Heart left ventricle (tissue), 16 donors: ENCODE results near the gene PTPRD. TPM values are rescaled to one million over a fixed set of nuclear protein-coding genes. Genes with fewer than 3 reads are reported as not detected.

Experiments used
- ATAC-seq, 4 donors: fragments of 200-7000 bp; cut with Tn5 transposase; one replicate each; pipeline ENCODE4 v1.9.1; 2020 to 2022; ENCODE audit warnings: moderate library complexity in 4 of 4, mild to moderate bottlenecking in 3 of 4, moderate number of reproducible peaks in 1 of 4
- DNase-seq, 5 donors: peaks; one replicate each; pipeline ENCODE4 v3.0.0-alpha.2; 2020
- H3K27ac ChIP-seq, 12 donors: fragments of 200-600 bp; sonication (generic) in 4 of 12; one replicate each; pipeline versions ENCODE4 v1.5.0 to v1.8.0; 2016 to 2022; ENCODE audit warnings: mild to moderate bottlenecking in 2 of 12
- H3K27me3 ChIP-seq, 9 donors: fragments of 200-600 bp; sonication (generic) in 2 of 9; one replicate each; pipeline versions ENCODE4 v1.5.1 to v1.8.0; 2016 to 2022; ENCODE audit warnings: mild to moderate bottlenecking in 3 of 9
- H3K36me3 ChIP-seq, 9 donors: fragments of 200-600 bp; sonication (generic) in 2 of 9; one replicate each; pipeline versions ENCODE4 v1.5.0 to v1.8.0; 2018 to 2022; ENCODE audit warnings: mild to moderate bottlenecking in 2 of 9
- H3K4me1 ChIP-seq, 12 donors: fragments of 200-600 bp; sonication (generic) in 4 of 12; one replicate each; pipeline versions ENCODE4 v1.5.0 to v1.8.0; 2016 to 2022; ENCODE audit warnings: mild to moderate bottlenecking in 3 of 12
- H3K4me3 ChIP-seq, 12 donors: fragments of 200-600 bp; sonication (generic) in 4 of 12; one replicate each; pipeline versions ENCODE4 v1.5.0 to v1.8.0; 2017 to 2022; ENCODE audit warnings: mild to moderate bottlenecking in 9 of 12, moderate library complexity in 4 of 12
- H3K9me3 ChIP-seq, 12 donors: fragments of 200-600 bp; sonication (generic) in 4 of 12; one replicate each; pipeline versions ENCODE4 v1.5.0 to v1.8.0; 2016 to 2022; ENCODE audit warnings: mild to moderate bottlenecking in 1 of 12
- POLR2A ChIP-seq, 2 donors: fragments of 450-650 bp; IDR thresholded peaks; one replicate each; pipeline ENCODE4 v1.6.1; 2017; ENCODE audit warnings: antibody characterized with exemption in 2 of 2, mild to moderate bottlenecking in 2 of 2, moderate library complexity in 2 of 2
- WGBS, 4 donors: extraction: QIAGEN DNeasy Blood & Tissue Kit in 2 of 4; methylation state at CpG; one replicate each; pipeline versions ENCODE4 v1.1.5 to v1.1.7; 2013 to 2018; 5-methylcytosine and 5-hydroxymethylcytosine counted together
- intact Hi-C, 10 donors: fragments of 100-400 bp; cut with DNase I; formaldehyde crosslinking; loops; one replicate each; pipeline versions ENCODE4 v1.11.1 to v1.14.2; 2022
- polyA plus RNA-seq, 2 donors: library from polyadenylated mRNA; stranded (reverse); fragments of 200-250 nt; gene quantifications; one replicate each; pipeline ENCODE4 v1.2.3, GENCODE V29; 2013
- total RNA-seq, 9 donors: library from RNA; depleted of rRNA in 2 of 9; stranded (reverse); fragments of >200 nt in 2 of 9; fragmentation: NEBNext Ultra II Directional in 3 of 9; extraction: Animal tissue kit (Norgen Biotek cat#: 25700) in 3 of 9; gene quantifications; one replicate each; pipeline versions ENCODE4 v1.1.0 to v1.2.4, GENCODE V29; 2016 to 2023
- TF ChIP-seq, protein P1 (sequence below), 12 donors: fragments of 200-600 bp; sonication (generic) in 4 of 12; IDR thresholded peaks; one replicate each; pipeline versions ENCODE4 v1.5.0 to v1.8.0; 2018 to 2022; ENCODE audit warnings: antibody characterized with exemption in 12 of 12, mild to moderate bottlenecking in 5 of 12
- donor health status: ischemic (EF 13 %, LVEDD 7.1; RV severe dilation, severe dysfunction).
- donor health status: healthy with polysubstance abuse.
- donor health status: DM: no; HTN: yes; CAD: no.
- donor health status: DM: no; HTN: no; CAD: no.
- donor health status: ischemic (EF 25% LVEDD 6.9; RV normal size, moderate dysfunction).
- donor health status: ischemic (EF 25% LVEDD 5.7; RV mildly dilated, moderate dysfunction).
- donor health status: healthy.
- donor health status: DM: yes; HTN: yes; CAD: no.
- donor health status: ischemic (EF 35%, LVEDD 5.7; RV mildly dilated, moderate dysfunction).
- donor health status: nonischemic (EF 11% LVEDD 7.7; RV severe dilation, severe dysfunction).
- donor health status: DM: yes; HTN: yes; CAD: no.
- donor health status: PGD.
- donor health status: ischemic (EF 29% LVEDD 5.4; RV normal size, mild dysfunction).
- donor health status: nonischemic (EF 23%, LVEDD 6.1; RV moderate dilation, normal function).

PTPRD gene
- total and polyA plus RNA-seq, 11 donors, result 1.4 to 25.3 (median 15.1) TPM

GRCh38 chr9:8961186-8961851, 1651.5 kb downstream of the PTPRD start:
- peak overlapping the region; percentile 31 to 89 (median 72) for H3K27ac ChIP-seq

GRCh38 chr9:8960254-8960653, 1652.5 kb downstream of the PTPRD start:
- H3K27me3 ChIP-seq, result no peaks in the 10 kb centered on the region

More at GRCh38 chr9:8961186-8961851, 1651.5 kb downstream of the PTPRD start:
- H3K27me3 ChIP-seq, result no peaks in the 10 kb centered on the region
- peak in 4 of 5 donors; percentile 50 to 81 (median 58) for DNase-seq
- no peak for TF ChIP-seq POLR2A (IDR thresholded peaks at IDR 0.05)
- TF ChIP-seq, protein P1, sequence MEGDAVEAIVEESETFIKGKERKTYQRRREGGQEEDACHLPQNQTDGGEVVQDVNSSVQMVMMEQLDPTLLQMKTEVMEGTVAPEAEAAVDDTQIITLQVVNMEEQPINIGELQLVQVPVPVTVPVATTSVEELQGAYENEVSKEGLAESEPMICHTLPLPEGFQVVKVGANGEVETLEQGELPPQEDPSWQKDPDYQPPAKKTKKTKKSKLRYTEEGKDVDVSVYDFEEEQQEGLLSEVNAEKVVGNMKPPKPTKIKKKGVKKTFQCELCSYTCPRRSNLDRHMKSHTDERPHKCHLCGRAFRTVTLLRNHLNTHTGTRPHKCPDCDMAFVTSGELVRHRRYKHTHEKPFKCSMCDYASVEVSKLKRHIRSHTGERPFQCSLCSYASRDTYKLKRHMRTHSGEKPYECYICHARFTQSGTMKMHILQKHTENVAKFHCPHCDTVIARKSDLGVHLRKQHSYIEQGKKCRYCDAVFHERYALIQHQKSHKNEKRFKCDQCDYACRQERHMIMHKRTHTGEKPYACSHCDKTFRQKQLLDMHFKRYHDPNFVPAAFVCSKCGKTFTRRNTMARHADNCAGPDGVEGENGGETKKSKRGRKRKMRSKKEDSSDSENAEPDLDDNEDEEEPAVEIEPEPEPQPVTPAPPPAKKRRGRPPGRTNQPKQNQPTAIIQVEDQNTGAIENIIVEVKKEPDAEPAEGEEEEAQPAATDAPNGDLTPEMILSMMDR (IDR thresholded peaks at IDR 0.05), result no peak
- H3K4me1 ChIP-seq, result peaks cover 0 to 19% (median 9%) of the 10 kb centered on the region in 12 donors
- intact Hi-C loops, result loop anchor here in 1 of 10 donors (5.0 kb wide), 1 partner anchor 114 kb away; no protein-coding TSS in a partner anchor
- peaks cover 0 to under 1% (median 0%) of the 10 kb centered on the region in 12 donors for H3K9me3 ChIP-seq
- H3K36me3 ChIP-seq, result no peaks in the 10 kb centered on the region
- no peak overlapping the region for H3K4me3 ChIP-seq
- WGBS, 4 donors, result 42 to 48% (median 44%) methylated on average over 4 of the region's 4 CpGs
- peak; percentile 98 to 99 (median 98) for ATAC-seq

DNA sequence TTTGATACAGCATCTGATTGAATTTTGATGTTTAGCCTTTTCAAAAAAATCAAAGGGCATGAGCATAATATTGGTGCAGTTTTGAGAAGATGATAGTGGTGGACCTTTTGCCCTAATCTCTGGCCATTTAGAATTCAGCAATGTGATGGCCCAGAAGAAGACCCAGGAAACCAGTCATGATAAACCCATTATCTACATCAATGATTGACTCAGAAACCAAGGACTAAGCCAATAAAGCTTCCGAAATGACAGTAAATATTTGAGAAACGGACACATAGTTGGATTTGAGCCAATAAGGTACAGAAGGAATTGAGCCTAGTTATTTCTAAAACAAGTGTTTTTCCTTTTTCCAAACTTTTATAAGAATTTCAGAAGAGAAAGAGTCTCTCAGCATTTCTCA, 1654.4 kb downstream of the PTPRD start:
- Histone ChIP-seq H3K27ac (no peak overlapping the region), H3K4me3 (no peak overlapping the region), H3K27me3 (no peaks in the 10 kb centered on the region), H3K9me3 (no peaks in the 10 kb centered on the region), H3K36me3 (no peaks in the 10 kb centered on the region), H3K4me1 (peaks cover 0 to 19% (median 9%) of the 10 kb centered on the region in 12 donors)
- ATAC-seq, result no peak
- no peak for DNase-seq
- no peak for TF ChIP-seq POLR2A (IDR thresholded peaks at IDR 0.05)
- TF ChIP-seq, protein P1 (IDR thresholded peaks at IDR 0.05), result no peak
- intact Hi-C loops, result no loop called here
- WGBS, 4 donors, result 74 to 89% (median 86%) methylated on average over 2 of the region's 2 CpGs

More at GRCh38 chr9:8960254-8960653, 1652.5 kb downstream of the PTPRD start:
- no peak for TF ChIP-seq POLR2A (IDR thresholded peaks at IDR 0.05)
- TF ChIP-seq, protein P1 (IDR thresholded peaks at IDR 0.05), result no peak
- H3K9me3 ChIP-seq, result no peaks in the 10 kb centered on the region
- peaks cover 0 to 19% (median 9%) of the 10 kb centered on the region in 12 donors for H3K4me1 ChIP-seq
- WGBS, 4 donors, result 75 to 86% (median 79%) methylated on average over 3 of the region's 3 CpGs
- DNase-seq, result no peak
- H3K27ac ChIP-seq, result peak overlapping the region in 11 of 12 donors; percentile 31 to 89 (median 69)
- no peak overlapping the region for H3K4me3 ChIP-seq
- no peak for ATAC-seq
- intact Hi-C loops, result loop anchor here in 1 of 10 donors (5.0 kb wide), 1 partner anchor 113 kb away; no protein-coding TSS in a partner anchor
- no peaks in the 10 kb centered on the region for H3K36me3 ChIP-seq

- Histone ChIP-seq H3K4me1 (peaks cover 0 to 3% (median 0%) of the 10 kb centered on the region in 12 donors), H3K27ac (no peak overlapping the region), H3K27me3 (no peaks in the 10 kb centered on the region), H3K36me3 (no peaks in the 10 kb centered on the region), H3K4me3 (no peak overlapping the region), H3K9me3 (no peaks in the 10 kb centered on the region)
- 58 to 77% (median 67%) methylated on average over 2 of the region's 2 CpGs for WGBS, 4 donors
- intact Hi-C loops, result no loop called here
- TF ChIP-seq POLR2A (IDR thresholded peaks at IDR 0.05), result no peak
- TF ChIP-seq, protein P1 (IDR thresholded peaks at IDR 0.05), result no peak
- no peak for ATAC-seq
- no peak for DNase-seq
Measured at GRCh38 chr9:8955315-8955714, 1657.5 kb downstream of the PTPRD start.
